Transverse colon (tissue), 4 donors: ENCODE measurements around the gene MOGAT3. TPM values are rescaled to one million over a fixed set of nuclear protein-coding genes. Genes with fewer than 3 reads are reported as not detected.

Experiments
- DNase-seq: peaks from one replicate; pipeline ENCODE4 v3.0.0-alpha.2; 2019
- H3K27ac ChIP-seq, 4 donors: fragments of 200-600 bp; sonication (generic); 2 replicates each; pipeline ENCODE4 v1.5.1; 2016 to 2018; ENCODE audit warnings: inconsistent platforms in 4 of 4
- H3K27me3 ChIP-seq: fragments of 200-600 bp; sonication (generic); 2 replicates; pipeline ENCODE4 v1.5.1; 2017; ENCODE audit warnings: inconsistent platforms
- H3K36me3 ChIP-seq, 4 donors: fragments of 200-600 bp; sonication (generic); 2 replicates each; pipeline ENCODE4 v1.5.1; 2017 to 2019; ENCODE audit warnings: inconsistent platforms in 4 of 4
- H3K4me1 ChIP-seq, 4 donors: fragments of 200-600 bp; sonication (generic); 2 replicates each; pipeline ENCODE4 v1.5.1; 2017 to 2020; ENCODE audit warnings: inconsistent platforms in 4 of 4
- H3K4me3 ChIP-seq, 4 donors: fragments of 200-600 bp; sonication (generic); 1 replicate in 1 of 4; 2 replicates in 3 of 4; pipeline versions ENCODE4 v1.5.1 to v1.6.1; 2017 to 2019; ENCODE audit warnings: inconsistent platforms in 4 of 4
- H3K9me3 ChIP-seq, 2 donors: fragments of 200-600 bp; sonication (generic); 2 replicates each; pipeline ENCODE4 v1.5.1; 2017 to 2019; ENCODE audit warnings: inconsistent platforms in 2 of 2
- EP300 ChIP-seq: sonication (generic); formaldehyde crosslinking; IDR thresholded peaks from one replicate; pipeline ENCODE4 v1.6.1; 2017; ENCODE audit warnings: antibody characterized with exemption, low read depth
- POLR2A ChIP-seq: fragments of 450-650 bp; IDR thresholded peaks from one replicate; pipeline ENCODE4 v1.6.1; 2016; ENCODE audit warnings: antibody characterized with exemption, mild to moderate bottlenecking, moderate library complexity
- POLR2AphosphoS5 ChIP-seq, 3 donors: sonication (generic); formaldehyde crosslinking; IDR thresholded peaks; one replicate each; pipeline ENCODE4 v1.6.1; 2016; ENCODE audit warnings: antibody characterized with exemption in 3 of 3
- WGBS, 2 donors: methylation state at CpG; one replicate each; pipeline ENCODE4 v1.1.5; 2018; ENCODE audit warnings: low coverage in 1 of 2; 5-methylcytosine and 5-hydroxymethylcytosine counted together
- in situ Hi-C, 4 donors: fragments of 200-750 bp; cut with MboI; loops; one replicate each; pipeline versions ENCODE4 v1.15.0 to v1.15.1; 2017; ENCODE audit warnings: low sequenced_read_pairs in 3 of 4, low pct_ligation_motif_present in 1 of 4, low pct_unique_long_range_greater_than_20kb in 1 of 4
- intact Hi-C: fragments of 100-400 bp; cut with DNase I; formaldehyde crosslinking; loops from one replicate; pipeline ENCODE4 v1.15.1; 2023; ENCODE audit warnings: low total_unique reads
- total RNA-seq, 4 donors: library from RNA; depleted of rRNA; stranded (reverse); fragments of >200 nt; gene quantifications; one replicate each; pipeline ENCODE4 v1.1.0, GENCODE V29; 2016
- TF ChIP-seq, protein P1 (sequence below), 5 experiments: fragments of 200-600 bp in 3 of 5; fragments of 450-650 bp in 2 of 5; sonication (generic) in 3 of 5; IDR thresholded peaks; 1 replicate in 2 of 5; 2 replicates in 3 of 5; pipeline ENCODE4 v1.5.1; 2016 to 2017; ENCODE audit warnings: antibody characterized with exemption in 5 of 5, inconsistent platforms in 3 of 5, mild to moderate bottlenecking in 2 of 5, moderate library complexity in 1 of 5

MOGAT3 gene
- total RNA-seq, 4 donors from 2014 or later: 31.7 to 56.9 (median 44.3) TPM

- Histone ChIP-seq H3K9me3 (no peaks in the 10 kb centered on the region), H3K36me3 (no peaks in the 10 kb centered on the region), H3K27ac (no peak overlapping the region), H3K4me3 (peak overlapping the region in 1 of 4 donors; percentile 12), H3K27me3 (peaks cover 98% of the 10 kb centered on the region), H3K4me1 (peaks cover 31 to 46% (median 43%) of the 10 kb centered on the region in 4 donors)
- DNase-seq: no peak
- WGBS, 2 donors: 2 to 3% methylated on average over 9 to 33 of the region's 38 CpGs
- intact Hi-C loops (no loop called here), in situ Hi-C loops (no loop called here)
- TF ChIP-seq POLR2A (no peak), POLR2AphosphoS5 (IDR thresholded peaks at IDR 0.05) (no peak), EP300 (no peak)
- TF ChIP-seq, protein P1, sequence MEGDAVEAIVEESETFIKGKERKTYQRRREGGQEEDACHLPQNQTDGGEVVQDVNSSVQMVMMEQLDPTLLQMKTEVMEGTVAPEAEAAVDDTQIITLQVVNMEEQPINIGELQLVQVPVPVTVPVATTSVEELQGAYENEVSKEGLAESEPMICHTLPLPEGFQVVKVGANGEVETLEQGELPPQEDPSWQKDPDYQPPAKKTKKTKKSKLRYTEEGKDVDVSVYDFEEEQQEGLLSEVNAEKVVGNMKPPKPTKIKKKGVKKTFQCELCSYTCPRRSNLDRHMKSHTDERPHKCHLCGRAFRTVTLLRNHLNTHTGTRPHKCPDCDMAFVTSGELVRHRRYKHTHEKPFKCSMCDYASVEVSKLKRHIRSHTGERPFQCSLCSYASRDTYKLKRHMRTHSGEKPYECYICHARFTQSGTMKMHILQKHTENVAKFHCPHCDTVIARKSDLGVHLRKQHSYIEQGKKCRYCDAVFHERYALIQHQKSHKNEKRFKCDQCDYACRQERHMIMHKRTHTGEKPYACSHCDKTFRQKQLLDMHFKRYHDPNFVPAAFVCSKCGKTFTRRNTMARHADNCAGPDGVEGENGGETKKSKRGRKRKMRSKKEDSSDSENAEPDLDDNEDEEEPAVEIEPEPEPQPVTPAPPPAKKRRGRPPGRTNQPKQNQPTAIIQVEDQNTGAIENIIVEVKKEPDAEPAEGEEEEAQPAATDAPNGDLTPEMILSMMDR (IDR thresholded peaks at IDR 0.05): no peak
Observed at GRCh38 chr7:101165958-101166647, 34.7 kb downstream of the MOGAT3 start.

GRCh38 chr7:101165075-101165957 is 35.5 kb downstream of the MOGAT3 start, which contains the start of gene VGF:
TSS of gene VGF (minus strand) at chr7:101165569. CDS start at chr7:101164843, 726 bp downstream.
- intact Hi-C loops: no loop called here
- TF ChIP-seq POLR2A (no peak), POLR2AphosphoS5 (IDR thresholded peaks at IDR 0.05) (peak; percentile 20 to 51 (median 44))
- no peaks in the 10 kb centered on the region for H3K9me3 ChIP-seq
- no peak within 1 kb of the TSS for H3K27ac ChIP-seq
- peak; percentile 93 for DNase-seq
- peaks cover 31 to 46% (median 43%) of the 10 kb centered on the region in 4 donors for H3K4me1 ChIP-seq
- peak within 1 kb of the TSS in 1 of 4 donors; percentile 12 for H3K4me3 ChIP-seq
- in situ Hi-C loops: no loop called here
- peaks cover 91% of the 10 kb centered on the region for H3K27me3 ChIP-seq
- H3K36me3 ChIP-seq: no peaks in the 10 kb centered on the region
- WGBS, 2 donors: 4% methylated on average over 4 to 73 of the region's 74 CpGs

- H3K4me1 ChIP-seq: peaks cover 27 to 41% (median 35%) of the 10 kb centered on the region in 4 donors
- TF ChIP-seq EP300: no peak
- TF ChIP-seq, protein P1 (IDR thresholded peaks at IDR 0.05): no peak
- no peak for TF ChIP-seq POLR2A
- no peak for TF ChIP-seq POLR2AphosphoS5 (IDR thresholded peaks at IDR 0.05)
- no peak for DNase-seq
- in situ Hi-C loops (no loop called here), intact Hi-C loops (no loop called here)
- H3K27ac ChIP-seq: no peak overlapping the region
- H3K4me3 ChIP-seq: peak overlapping the region in 2 of 4 donors; percentile 31 to 44
- H3K36me3 ChIP-seq: peaks cover 0 to 5% (median 0%) of the 10 kb centered on the region in 4 donors
- 5 to 30% methylated on average over 2 to 32 of the region's 75 CpGs for WGBS, 2 donors
- H3K9me3 ChIP-seq: no peaks in the 10 kb centered on the region
- H3K27me3 ChIP-seq: peaks cover 81% of the 10 kb centered on the region
Observed at GRCh38 chr7:101164071-101164840, 36.6 kb downstream of the MOGAT3 start.

DNA sequence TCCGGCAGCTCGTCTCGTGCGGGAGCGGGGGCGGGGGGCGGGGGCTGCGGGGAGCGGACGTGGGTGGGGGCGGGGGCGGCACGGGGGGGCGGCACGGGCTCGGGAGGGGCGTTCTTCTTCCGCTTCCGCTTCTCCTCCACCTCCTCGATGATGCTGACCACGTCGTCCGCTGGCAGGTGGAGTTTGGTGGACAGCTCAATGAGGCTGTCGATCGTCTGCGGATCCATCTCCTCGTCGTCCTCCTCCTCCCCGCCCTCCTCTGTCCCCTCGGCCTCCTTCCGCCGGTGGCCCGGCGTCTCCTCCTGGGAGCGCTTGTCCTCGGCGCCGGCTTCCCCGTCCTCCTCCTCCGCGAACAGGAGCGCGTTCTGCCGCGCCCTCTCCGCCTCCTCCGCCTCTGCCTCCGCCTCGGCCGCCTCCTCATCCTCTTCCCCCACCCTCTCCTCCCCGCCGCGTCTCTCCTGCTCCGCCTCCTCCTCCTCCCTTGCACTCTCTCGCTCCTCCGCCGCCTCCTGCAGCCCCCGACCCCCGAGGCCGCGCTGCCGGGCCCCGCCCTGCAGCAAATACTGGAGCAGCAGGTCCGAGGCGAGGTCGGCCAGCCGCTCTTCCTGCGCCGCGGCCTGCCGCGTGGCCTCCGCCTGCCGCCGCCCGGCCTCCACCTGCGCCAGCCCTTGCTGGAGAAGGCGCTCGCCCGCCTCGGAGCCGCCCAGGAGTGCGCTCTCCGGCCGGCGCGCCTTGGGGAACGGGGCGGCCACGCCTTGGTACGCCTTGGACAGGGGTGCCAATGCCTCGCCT is 37.4 kb downstream of the MOGAT3 start:
- Histone ChIP-seq H3K27ac (peak overlapping the region in 1 of 4 donors; percentile 15), H3K9me3 (no peaks in the 10 kb centered on the region), H3K4me1 (peaks cover 27 to 41% (median 34%) of the 10 kb centered on the region in 4 donors), H3K4me3 (peak overlapping the region in 3 of 4 donors; percentile 3 to 44 (median 31)), H3K36me3 (peaks cover 0 to 6% (median 0%) of the 10 kb centered on the region in 4 donors), H3K27me3 (peaks cover 73% of the 10 kb centered on the region)
- in situ Hi-C loops: no loop called here
- intact Hi-C loops: no loop called here
- no peak for DNase-seq
- WGBS, 2 donors: 2% methylated on average over 73 of the region's 92 CpGs; no CpG with 5 or more reads in 1 of the 2 donors
- no peak for TF ChIP-seq EP300
- TF ChIP-seq POLR2A: no peak
- no peak for TF ChIP-seq POLR2AphosphoS5 (IDR thresholded peaks at IDR 0.05)
- TF ChIP-seq, protein P1 (IDR thresholded peaks at IDR 0.05): no peak
